ENCODE measurements around the gene CREBRF. TPM values are rescaled to one million over a fixed set of nuclear protein-coding genes. Genes with fewer than 3 reads are reported as not detected.
A peak's percentile ranks its signal among the peaks of the same experiment; 100 is the strongest.
"Not testable (repeated sequence)": the region's sequence is repeated elsewhere in the genome, so short reads cannot be mapped to it uniquely, and the experiment has no call there.

Gene CREBRF
- 4.4 and 6.5 TPM in 2 replicates for total RNA-seq (2014; rRNA removed; shearing (Covaris generic))

GRCh38 chr5:173055983-173056782 lies at the start of gene CREBRF:
Gene CREBRF, plus strand, starts transcription at chr5:173056352. Its CDS starts 24,424 bp downstream, at chr5:173080776.
- DNase-seq (ENCODE audit: low read depth): peak; percentile 93

GRCh38 chr5:173010021-173010420 lies 46.1 kb upstream of the CREBRF start:
- DNase-seq (ENCODE audit: low read depth): peak; percentile 7

GRCh38 chr5:173010547-173011464 lies 45.3 kb upstream of the CREBRF start:
- peak; percentile 16 for DNase-seq (ENCODE audit: low read depth)

- DNase-seq (ENCODE audit: low read depth): no peak
Observed at GRCh38 chr5:173011566-173011965, 44.6 kb upstream of the CREBRF start.

GRCh38 chr5:173012882-173013281 lies 43.3 kb upstream of the CREBRF start:
- DNase-seq (ENCODE audit: low read depth): no peak

GRCh38 chr5:173014671-173015070 lies 41.5 kb upstream of the CREBRF start:
- DNase-seq (ENCODE audit: low read depth): no peak

- no peak for DNase-seq (ENCODE audit: low read depth)
Observed at GRCh38 chr5:173015192-173015591, 41.0 kb upstream of the CREBRF start.

GRCh38 chr5:173015598-173016455 lies 40.3 kb upstream of the CREBRF start:
- no peak for DNase-seq (ENCODE audit: low read depth)

GRCh38 chr5:173016598-173017046 lies 39.5 kb upstream of the CREBRF start:
- DNase-seq (ENCODE audit: low read depth): peak; percentile 61

GRCh38 chr5:173017087-173017486 lies 39.1 kb upstream of the CREBRF start:
- DNase-seq (ENCODE audit: low read depth): not testable (repeated sequence)

- no peak for DNase-seq (ENCODE audit: low read depth)
Observed at GRCh38 chr5:173018358-173018757, 37.8 kb upstream of the CREBRF start.

- DNase-seq (ENCODE audit: low read depth): no peak
Observed at GRCh38 chr5:173020154-173020581, 36.0 kb upstream of the CREBRF start.

GRCh38 chr5:173020643-173021042 lies 35.5 kb upstream of the CREBRF start:
- DNase-seq (ENCODE audit: low read depth): no peak

GRCh38 chr5:173025651-173026050 lies 30.5 kb upstream of the CREBRF start:
- no peak for DNase-seq (ENCODE audit: low read depth)

- no peak for DNase-seq (ENCODE audit: low read depth)
Observed at GRCh38 chr5:173027905-173028304, 28.2 kb upstream of the CREBRF start.

- DNase-seq (ENCODE audit: low read depth): no peak
Observed at GRCh38 chr5:173028811-173029327, 27.3 kb upstream of the CREBRF start.

GRCh38 chr5:173029499-173029921 lies 26.6 kb upstream of the CREBRF start:
- no peak for DNase-seq (ENCODE audit: low read depth)

- not testable (repeated sequence) for DNase-seq (ENCODE audit: low read depth)
Observed at GRCh38 chr5:173032096-173032495, 24.1 kb upstream of the CREBRF start.

GRCh38 chr5:173032730-173033129 lies 23.4 kb upstream of the CREBRF start:
- DNase-seq (ENCODE audit: low read depth): no peak

- no peak for DNase-seq (ENCODE audit: low read depth)
Observed at GRCh38 chr5:173033923-173034322, 22.2 kb upstream of the CREBRF start.
